A549 (cell line): ENCODE results near the gene DCK.

Source experiments
- CHD2 ChIP-seq: fragments of 150-350 bp; IDR thresholded peaks from 2 replicates; pipeline ENCODE4 v1.6.1; 2014; ENCODE audit warnings: low read length; ENCODE audit not compliant: partially characterized antibody
- CTCF ChIP-seq: fragments of >200 bp; sonication (Bioruptor Twin); formaldehyde crosslinking; IDR thresholded peaks from 3 replicates; pipeline ENCODE4 v1.5.1; 2016
- EHF ChIP-seq: fragments of 250-450 bp; sonication (Bioruptor Pico); IDR thresholded peaks from 2 replicates; pipeline ENCODE4 v1.5.0; 2020; ENCODE audit warnings: mild to moderate bottlenecking
- ELK1 ChIP-seq: fragments of 150-350 bp; IDR thresholded peaks from 2 replicates; pipeline ENCODE4 v1.6.1; 2014; ENCODE audit warnings: low read depth, mild to moderate bottlenecking, low read length
- HES2 ChIP-seq: fragments of >200 bp; sonication (Bioruptor Twin); formaldehyde crosslinking; IDR thresholded peaks from 2 replicates; pipeline ENCODE4 v1.6.1; 2016
- POLR2A ChIP-seq: IDR thresholded peaks from 2 replicates; pipeline ENCODE4 v1.6.1; 2012; ENCODE audit warnings: mild to moderate bottlenecking, low read length
- POLR2AphosphoS2 ChIP-seq: conservative IDR thresholded peaks from 2 replicates; pipeline ENCODE4 v1.6.1; 2012; ENCODE audit warnings: low read length, improper control_type of control experiment, inconsistent platforms
- RARB ChIP-seq: fragments of 250-450 bp; sonication (Bioruptor Pico); IDR thresholded peaks from 2 replicates; pipeline ENCODE4 v1.8.0; 2021; ENCODE audit warnings: mild to moderate bottlenecking, moderate library complexity
- REST ChIP-seq: fragments of 200-600 bp; sonication (generic); IDR thresholded peaks from 2 replicates; pipeline ENCODE4 v1.6.1; 2016; ENCODE audit warnings: antibody characterized with exemption, mild to moderate bottlenecking, moderate library complexity
- USF2 ChIP-seq: fragments of 450-650 bp; IDR thresholded peaks from 2 replicates; pipeline ENCODE4 v1.6.1; 2014; ENCODE audit warnings: antibody characterized with exemption
- ZNF302 ChIP-seq: fragments of 250-450 bp; sonication (Bioruptor Pico); IDR thresholded peaks from 2 replicates; pipeline ENCODE4 v1.9.0; 2021; ENCODE audit warnings: inconsistent platforms, mild to moderate bottlenecking, moderate library complexity

GRCh38 chr4:71070015-71070414, 76.6 kb downstream of the DCK start:
- TF ChIP-seq CTCF = no peak
- TF ChIP-seq POLR2AphosphoS2 = no peak
- no peak for TF ChIP-seq POLR2A
- TF ChIP-seq CHD2 = no peak
- no peak for TF ChIP-seq USF2
- no peak for TF ChIP-seq HES2
- TF ChIP-seq ELK1 = no peak
- TF ChIP-seq RARB (CRISPR knock-in tag) = no peak
- TF ChIP-seq REST = no peak
- no peak for TF ChIP-seq EHF (CRISPR knock-in tag)
- no peak for TF ChIP-seq ZNF302
